Fibroblast of skin of left biceps (primary cell): ENCODE results near the gene IRX2.

ENCODE experiments used
- DNase-seq, 2 experiments: peaks; one replicate each; pipeline ENCODE4 v3.0.0-alpha.2; 2013; ENCODE audit warnings: low read depth in 2 of 2

Gene IRX2

DNA sequence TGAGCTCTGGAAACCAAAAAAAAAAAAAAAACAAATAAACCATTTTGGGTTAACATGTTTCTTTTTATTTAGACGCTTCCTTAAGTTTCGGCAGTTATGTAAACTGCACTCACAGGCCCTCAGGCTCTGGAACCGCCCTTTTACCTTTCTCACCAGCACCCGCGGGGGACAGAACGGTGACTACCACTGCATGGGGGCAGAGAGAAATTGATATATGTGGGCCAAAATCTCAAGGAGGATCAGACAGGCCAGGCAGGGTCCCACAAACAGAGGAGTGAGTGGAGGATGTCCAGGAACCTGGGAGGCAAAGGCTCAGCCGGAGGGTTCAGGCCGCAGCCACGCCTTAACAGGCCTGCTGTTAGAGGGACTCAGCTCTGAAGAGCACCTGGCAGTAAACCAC, 54.4 kb downstream of the IRX2 start:
- DNase-seq: no peak
